GM18498 (cell line): Measurements from ENCODE around the gene PSAP.
A peak's percentile ranks its signal among the peaks of the same experiment; 100 is the strongest.

Experiments used
- ATAC-seq: cut with Tn5 transposase; IDR thresholded peaks from one replicate; pipeline ENCODE4 v1.9.1; 2021; ENCODE audit warnings: mild to moderate bottlenecking, moderate library complexity; ENCODE audit not compliant: unreplicated experiment

PSAP gene

DNA sequence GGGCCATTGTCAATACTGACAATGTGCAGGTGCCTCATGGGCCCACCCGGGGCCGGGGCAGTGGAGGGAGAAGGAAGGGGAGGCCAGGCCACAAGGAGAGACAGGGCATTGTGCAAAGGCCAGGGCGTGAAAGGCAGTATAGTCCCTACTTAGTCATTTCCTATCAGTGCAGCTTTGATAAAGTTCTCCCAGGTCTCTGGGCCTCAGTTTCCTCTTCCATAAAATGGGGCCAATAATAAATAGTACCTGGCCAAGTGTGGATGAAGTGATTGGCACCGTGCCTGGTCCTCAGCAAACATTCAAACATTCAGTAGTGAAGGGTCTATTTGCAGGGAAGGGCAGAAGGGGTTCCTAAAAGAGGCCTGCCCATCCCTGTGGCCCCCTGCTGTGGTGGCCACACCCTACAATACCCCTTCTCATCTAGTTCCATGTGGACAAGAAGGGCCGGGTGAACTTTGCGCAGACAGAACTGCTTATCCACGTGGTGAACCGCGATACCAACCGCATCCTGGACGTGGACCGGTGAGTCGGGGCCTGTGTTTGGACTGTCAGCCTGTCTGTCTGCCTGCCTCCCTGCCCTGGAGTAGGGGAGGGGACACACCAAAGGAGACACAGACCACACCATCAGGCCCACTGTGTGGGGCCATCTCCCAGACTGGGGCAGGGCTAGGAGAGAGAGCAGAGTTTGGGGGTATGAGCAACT lies 40.9 kb downstream of the PSAP start:
- ATAC-seq = no peak

DNA sequence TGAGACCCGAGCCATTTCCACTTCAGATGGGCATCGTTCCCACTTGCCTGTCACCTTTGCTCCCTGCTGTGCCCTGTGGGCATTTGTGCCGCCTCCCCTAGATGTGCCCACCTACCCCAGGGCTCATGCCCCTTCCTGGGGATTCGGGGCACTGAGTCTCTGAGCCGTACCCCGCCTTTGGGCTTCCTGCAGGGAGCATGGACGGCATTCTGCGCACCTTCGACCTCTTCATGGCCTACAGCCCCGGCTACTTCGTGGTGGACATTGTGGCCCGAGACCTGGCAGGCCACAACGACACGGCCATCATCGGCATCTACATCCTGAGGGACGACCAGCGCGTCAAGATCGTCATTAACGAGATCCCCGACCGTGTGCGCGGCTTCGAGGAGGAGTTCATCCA lies 41.4 kb downstream of the PSAP start:
- no peak for ATAC-seq

DNA sequence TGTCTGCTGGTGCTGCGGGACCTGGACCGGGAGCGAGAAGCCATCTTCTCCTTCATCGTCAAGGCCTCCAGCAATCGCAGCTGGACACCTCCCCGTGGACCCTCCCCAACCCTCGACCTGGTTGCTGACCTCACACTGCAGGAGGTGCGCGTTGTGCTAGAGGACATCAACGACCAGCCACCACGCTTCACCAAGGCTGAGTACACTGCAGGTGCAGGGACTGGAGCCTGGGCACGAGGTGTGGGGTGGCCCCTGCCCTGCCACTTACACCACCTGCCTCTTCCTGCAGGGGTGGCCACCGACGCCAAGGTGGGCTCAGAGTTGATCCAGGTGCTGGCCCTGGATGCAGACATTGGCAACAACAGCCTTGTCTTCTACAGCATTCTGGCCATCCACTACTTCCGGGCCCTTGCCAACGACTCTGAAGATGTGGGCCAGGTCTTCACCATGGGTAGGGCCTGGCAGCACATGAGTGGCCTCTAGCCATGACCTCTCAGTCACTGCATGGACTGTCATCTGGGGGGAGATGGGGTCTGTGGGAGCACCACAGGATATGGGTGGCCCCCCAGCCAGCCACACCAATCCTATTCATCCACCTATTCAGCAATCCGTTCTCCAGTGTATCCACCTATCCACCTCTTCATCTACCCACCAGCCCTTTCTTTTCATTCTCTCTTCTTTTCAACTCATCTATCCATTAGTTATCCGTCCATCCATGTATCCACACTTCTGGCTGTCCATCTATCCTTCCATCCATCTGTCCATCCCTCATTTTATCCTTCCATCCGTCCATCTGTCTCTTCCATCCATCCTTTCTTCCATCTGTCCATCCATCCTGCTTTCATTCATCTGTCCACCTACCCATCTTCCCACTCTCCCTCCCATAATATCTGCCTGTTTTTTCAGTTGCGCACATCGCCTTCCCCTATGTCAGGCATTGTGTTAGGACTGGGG lies 43.2 kb downstream of the PSAP start:
- no peak for ATAC-seq

DNA sequence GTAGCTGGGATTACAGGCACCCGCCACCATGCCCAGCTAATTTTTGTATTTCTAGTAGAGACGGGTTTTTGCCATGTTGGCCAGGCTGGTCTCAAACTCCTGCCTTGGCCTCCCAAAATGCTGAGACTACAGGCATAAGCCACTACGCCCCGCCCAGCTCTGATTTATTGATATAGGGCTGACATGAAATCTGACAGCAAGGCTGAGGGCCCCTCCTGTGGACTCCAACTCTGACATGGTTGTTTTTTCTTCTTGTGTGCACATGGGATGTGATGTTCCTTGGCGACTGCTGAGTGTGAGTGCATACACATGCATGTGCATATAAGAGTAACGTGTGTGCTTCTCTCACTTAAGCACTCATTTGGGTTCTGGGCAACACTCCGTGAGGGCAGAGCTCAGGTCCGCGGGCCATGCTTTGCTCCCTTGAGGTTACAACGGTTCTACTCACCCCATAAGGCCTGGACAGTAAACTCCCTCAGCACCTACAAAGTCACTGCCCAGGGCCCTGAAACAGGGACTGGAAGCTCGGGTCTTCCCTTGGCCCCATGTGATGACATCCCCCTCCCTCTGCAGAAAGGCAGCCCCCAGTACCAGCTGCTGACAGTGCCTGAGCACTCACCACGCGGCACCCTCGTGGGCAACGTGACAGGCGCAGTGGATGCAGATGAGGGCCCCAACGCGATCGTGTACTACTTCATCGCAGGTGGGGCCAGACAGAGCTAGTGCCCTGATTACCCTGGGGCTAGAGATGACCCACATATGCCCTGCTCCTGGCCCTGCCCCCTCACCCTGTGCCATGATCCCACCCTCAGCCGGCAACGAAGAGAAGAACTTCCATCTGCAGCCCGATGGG lies 44.1 kb downstream of the PSAP start:
- ATAC-seq = no peak

DNA sequence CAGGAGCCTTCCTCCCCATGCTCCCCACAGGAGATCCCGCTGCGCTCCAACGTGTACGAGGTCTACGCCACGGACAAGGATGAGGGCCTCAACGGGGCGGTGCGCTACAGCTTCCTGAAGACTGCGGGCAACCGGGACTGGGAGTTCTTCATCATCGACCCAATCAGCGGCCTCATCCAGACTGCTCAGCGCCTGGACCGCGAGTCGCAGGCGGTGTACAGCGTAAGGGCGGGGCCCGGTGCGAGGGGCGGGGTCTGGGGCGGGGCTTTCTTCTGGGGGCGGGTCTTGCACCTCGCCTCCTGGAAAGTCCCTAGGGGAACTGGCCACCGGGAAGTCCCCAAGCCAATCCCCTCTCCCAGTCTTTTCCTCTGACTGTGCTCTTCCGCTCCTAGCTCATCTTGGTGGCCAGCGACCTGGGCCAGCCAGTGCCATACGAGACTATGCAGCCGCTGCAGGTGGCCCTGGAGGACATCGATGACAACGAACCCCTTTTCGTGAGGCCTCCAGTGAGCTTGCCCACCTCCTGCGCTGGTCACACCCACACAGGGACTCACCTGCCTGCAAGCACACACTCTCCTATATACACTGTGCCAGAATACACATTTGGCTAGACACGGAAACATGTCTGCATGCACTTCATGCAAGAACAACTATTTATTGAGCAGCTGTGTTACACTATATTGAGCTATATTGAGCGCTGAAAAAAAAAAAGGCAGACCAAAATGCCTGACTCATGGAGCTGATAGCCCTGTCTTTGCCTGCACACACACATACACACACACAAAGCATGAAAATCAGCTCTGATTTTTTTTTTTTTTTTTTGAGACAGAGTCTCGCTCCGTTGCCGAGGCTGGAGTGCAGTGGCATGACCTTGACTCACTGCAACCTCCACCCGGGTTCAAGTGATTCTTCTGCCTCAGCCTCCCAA lies 45.0 kb downstream of the PSAP start:
- no peak for ATAC-seq

DNA sequence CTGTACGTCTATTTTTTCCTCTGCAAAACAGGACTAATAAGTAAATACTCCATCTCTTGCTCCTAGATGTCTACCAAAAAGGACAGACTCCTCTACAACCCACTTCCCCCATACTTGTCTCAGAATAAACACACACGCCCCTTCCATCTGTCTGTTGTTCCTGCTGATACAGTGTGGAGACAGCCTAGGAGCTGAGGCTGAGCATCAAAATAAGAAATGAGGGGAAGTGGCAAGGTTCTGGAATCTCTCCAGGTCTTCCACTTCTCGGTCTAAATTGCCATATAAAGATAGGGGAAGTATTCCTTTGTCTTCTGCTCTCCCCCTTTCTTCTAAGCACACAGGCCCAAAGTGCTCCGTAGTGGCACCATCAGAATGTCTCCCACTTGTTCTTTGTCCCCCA lies 47.0 kb downstream of the PSAP start:
- ATAC-seq = no peak

DNA sequence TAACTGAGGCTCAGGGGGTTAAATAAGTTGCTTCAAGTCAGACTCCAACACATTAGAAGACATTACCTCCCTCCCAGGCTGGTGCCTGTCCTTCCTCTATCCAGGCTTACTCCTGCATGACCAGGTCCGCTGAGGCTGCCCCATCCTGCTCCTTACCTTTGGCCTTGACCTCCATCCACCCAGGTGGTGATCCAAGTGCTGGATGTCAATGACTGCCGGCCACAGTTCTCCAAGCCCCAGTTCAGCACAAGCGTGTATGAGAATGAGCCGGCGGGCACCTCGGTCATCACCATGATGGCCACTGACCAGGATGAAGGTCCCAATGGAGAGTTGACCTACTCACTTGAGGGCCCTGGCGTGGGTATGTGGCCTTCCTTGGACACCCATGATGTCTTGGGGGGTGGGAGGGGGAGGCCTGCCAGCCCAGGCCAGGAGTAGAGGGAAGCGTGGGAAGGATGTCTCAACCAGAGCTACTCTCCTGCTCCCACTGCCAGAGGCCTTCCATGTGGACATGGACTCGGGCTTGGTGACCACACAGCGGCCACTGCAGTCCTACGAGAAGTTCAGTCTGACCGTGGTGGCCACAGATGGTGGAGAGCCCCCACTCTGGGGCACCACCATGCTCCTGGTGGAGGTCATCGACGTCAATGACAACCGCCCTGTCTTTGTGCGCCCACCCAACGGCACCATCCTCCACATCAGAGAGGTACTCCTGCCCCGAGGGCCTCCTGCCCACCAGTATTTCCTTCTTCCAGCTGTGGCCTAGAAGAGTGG lies 48.1 kb downstream of the PSAP start:
- ATAC-seq = no peak

DNA sequence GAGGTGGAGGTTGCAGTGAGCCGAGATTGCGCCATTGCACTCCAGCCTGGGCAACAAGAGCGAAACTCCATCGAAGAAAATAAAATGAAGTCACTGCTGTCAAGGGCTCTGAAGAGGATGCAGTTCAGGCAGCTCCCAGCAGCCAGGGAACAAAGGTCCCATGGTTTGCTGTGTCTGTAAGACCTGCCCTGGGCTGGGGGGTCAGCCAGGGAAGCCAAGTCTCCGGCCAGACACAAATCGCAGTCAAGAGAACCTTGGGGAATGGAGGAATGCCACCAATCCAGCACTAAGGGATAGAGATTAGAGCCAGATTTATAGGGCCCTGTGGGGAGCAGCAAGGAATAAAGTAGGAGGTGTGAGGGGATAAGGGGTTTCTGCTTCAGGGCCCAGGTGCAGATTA lies 48.8 kb downstream of the PSAP start:
- ATAC-seq = no peak

DNA sequence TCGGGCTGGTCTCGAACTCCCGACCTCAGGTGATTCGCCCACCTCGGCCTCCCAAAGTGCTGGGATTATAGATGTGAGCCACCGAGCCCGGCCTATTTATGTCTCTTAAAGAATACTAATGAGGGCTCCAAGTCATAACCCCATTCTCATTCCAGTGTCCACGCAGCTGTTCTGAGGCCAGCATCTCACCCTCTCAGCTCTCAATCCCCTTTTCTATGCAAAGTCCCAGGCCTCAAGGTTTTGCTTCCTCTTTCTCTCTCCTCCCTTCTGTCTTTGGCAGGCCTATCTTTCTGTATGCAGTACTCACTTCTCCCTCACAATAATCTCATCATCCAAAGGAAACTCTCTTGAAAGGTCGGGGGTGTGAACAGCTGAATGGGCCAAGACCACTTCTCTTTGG lies 49.7 kb downstream of the PSAP start:
- ATAC-seq = peak; percentile 80

DNA sequence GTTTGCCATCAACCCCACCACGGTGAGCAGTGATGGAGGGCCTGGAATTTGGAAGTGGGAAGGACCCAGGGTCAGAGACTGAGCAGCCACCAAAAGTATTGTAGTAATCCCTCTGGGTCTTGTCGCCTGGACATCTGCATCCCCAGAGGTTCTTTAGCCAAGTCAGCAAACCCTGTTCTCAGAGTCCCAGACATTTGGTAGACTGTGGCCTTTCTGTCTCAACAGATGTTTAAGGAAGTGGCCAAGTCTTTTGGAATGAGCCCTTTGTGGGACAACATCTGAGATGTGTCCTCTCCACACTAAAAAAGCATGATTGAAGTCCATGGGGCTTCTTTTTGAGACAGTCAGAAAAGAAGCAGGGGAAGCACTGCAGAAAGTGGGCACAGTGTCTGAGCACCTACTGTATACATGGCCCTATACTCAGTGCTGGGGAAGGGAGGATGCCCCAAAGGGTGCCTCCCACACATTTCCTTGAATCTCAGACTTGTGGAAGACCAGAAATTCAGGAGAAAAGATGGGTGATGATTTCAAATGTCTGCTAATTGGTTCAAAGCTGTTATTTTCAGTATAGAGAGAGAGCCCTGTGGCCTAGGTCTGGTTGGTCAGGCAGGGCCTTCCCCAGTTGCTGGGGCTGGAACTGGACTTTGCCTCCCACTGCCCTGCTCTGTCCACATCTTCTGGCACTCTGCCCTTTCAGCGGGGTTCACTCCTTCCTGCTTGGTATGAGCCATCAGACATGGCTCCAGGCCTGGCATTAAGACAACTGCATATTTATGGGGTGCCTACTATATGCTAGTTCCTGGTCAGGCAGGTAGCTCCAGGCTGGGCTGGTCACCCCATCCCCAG lies 51.2 kb downstream of the PSAP start:
- ATAC-seq = no peak

DNA sequence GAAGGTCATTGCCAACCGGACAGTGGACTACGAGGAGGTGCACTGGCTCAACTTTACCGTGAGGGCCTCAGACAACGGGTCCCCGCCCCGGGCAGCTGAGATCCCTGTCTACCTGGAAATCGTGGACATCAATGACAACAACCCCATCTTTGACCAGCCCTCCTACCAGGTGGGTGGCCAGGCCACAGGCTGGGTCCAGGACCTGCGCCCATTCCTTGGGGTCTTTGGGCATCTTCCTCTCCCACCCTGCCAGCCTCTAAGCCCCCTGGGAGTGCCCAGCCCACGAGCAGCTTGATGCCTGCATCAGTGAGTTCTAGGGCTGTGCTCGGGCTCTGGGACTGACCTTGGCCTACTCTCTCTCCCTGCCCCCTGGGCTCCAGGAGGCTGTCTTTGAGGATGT lies 51.9 kb downstream of the PSAP start:
- ATAC-seq = no peak

DNA sequence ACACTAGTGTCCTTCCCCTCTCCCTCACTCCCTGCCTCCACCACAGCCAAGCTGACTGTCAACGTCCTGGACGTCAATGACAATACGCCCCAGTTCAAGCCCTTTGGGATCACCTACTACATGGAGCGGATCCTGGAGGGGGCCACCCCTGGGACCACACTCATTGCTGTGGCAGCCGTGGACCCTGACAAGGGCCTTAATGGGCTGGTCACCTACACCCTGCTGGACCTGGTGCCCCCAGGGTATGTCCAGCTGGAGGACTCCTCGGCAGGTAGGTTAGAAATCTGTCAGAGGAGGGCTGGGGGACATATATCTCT lies 52.8 kb downstream of the PSAP start:
- no peak for ATAC-seq

DNA sequence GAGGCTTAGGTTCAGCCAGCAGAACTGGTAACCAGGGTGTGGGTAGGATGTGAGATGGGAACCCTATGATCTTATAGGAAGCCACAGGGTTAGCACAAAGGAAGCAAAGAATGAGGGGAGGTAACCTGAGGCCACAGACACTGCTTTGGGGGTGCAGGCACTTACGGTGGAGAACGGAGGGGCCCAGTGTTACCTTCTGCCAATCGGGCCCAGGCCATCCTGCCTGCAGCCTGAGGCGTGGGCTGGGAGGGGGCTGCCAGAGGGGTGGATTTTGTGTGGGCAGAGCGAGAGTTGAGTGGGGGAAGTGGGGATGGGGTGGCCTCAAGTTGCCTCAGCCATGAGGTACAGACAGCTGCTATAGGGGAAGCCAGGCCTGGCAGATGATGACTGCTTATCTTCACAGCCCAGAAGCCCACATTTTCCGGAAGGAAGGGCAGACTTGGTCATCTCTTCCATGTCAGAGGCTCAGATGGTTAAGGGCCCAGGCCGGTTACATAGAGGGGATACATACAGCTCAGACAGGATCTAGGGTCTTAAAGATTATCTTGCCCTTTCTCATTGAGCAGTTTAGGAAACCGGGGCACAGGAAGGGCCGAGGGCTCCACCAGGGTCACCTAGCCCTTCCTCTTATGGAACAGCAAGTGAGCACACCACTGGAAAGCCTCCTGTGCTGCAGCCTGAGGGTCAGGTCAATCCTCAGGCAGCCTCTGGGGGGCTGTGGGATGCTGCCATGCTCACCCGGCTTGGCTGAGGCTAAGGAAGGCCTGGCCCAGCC lies 53.3 kb downstream of the PSAP start:
- ATAC-seq = no peak

DNA sequence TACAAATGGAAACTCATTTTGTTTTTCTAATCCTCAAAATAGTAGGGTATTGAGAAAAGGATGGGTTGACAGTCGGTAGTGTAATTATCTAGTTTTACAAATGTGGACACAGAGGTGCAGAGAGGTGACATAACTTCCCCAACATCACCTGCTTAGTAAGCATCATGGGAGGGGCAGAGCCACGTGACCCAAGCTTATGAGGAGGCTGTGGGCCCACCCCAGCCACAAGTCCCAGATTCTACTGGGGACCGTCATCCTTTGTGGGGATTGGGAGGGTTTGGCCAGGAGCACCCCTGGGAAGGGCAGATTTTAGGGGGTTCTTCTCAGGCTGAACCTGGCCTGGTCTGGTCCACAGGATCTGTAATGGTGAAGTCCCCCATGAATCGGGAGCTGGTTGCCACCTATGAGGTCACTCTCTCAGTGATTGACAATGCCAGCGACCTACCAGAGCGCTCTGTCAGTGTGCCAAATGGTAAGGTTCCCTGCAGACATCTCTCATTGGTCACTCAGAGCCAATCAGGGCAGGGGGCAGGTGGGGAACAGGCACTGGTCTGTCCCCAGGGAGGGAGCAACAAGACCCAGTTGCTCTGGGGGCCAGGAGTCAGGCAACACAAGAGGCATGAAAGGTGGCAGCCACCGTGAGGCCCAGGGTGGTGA lies 54.2 kb downstream of the PSAP start:
- no peak for ATAC-seq

DNA sequence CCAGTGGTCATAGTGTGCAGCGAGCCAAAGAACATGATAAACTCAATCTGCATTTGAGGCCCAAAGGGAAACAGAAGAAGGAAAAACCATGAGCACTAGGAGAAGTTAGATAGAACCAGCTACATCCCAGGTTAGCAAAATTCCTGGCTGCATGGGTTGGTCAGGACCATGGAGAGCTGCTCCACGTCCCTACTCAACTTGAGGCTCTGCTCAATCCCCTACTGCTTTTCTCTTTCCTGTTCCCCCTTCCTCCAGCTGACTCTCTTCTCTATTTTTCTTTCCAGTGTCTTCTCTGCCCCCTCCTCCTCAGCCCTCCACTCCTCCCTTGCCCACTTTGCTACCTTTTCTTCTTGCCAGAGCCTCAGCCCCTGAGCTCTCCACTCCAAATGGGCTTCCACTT lies 55.8 kb downstream of the PSAP start:
- no peak for ATAC-seq

DNA sequence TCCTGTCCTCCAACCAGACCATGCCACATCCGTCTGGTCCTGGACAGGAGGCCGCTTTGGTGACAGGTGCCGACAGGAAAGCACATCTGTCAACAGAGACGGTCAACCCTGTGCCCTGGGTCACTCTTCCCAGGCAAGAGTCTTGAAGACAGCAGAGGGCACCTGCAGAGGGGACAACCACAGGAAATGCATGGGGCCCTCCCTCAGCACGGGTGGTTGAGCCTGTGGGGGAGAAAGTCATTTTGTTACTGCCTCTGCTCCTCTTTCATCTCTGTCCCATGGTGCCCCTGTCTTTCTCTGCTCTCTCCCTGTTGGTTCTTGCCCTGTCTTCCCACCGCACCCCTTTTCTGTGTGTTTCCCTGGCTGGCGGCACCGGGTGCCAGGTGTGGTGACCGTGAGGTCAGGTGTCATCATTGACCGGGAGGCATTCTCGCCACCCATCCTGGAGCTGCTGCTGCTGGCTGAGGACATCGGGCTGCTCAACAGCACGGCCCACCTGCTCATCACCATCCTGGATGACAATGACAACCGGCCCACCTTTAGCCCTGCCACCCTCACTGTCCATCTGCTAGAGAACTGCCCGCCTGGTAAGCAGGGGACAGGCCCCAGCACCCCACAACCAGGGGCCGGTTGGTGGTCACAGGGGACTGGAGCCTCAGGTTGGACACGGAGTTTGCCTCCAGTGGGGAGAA lies 60.2 kb downstream of the PSAP start:
- ATAC-seq = no peak

DNA sequence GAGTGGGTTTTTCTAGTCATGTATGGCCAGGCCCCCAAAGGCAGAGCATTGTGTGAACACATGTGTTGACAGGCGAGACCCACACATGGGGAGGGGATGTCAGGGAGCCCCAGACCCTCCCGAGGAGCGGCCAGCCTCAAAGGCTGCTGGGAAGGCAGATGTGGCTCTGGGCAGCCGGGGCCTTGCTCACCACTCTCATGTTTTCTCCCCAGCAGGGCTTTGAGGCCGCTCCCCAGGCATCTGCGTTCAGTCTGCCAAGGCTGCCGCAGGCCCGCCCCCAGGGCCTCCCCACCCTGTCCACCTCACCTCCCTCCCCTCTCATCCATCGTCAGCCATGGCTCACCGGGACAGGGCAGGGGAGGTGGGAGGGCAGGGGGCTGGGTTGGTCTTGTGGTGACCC lies 61.2 kb downstream of the PSAP start:
- no peak for ATAC-seq
